HFFc6 (cell line): ENCODE data around the gene MAN2B2. TPM values are rescaled to one million over a fixed set of nuclear protein-coding genes. Genes with fewer than 3 reads are reported as not detected.

ENCODE experiments used
- DNase-seq: peaks from one replicate; pipeline ENCODE4 v3.0.0-alpha.2; 2018
- H3K27ac Mint-ChIP-seq: 2 replicates; pipeline ENCODE4 v1.8.0; 2020; ENCODE audit warnings: mild to moderate bottlenecking, mixed read lengths
- H3K27me3 Mint-ChIP-seq: 2 replicates; pipeline ENCODE4 v1.8.0; 2021; ENCODE audit warnings: mild to moderate bottlenecking, moderate library complexity, mixed read lengths; ENCODE audit not compliant: insufficient read depth
- H3K36me3 Mint-ChIP-seq: 2 replicates; pipeline ENCODE4 v1.8.0; 2021; ENCODE audit warnings: low read depth, mixed read lengths
- H3K4me1 Mint-ChIP-seq: 2 replicates; pipeline ENCODE4 v1.8.0; 2020; ENCODE audit warnings: low read depth, mixed read lengths
- H3K4me3 Mint-ChIP-seq: 2 replicates; pipeline ENCODE4 v1.8.0; 2020; ENCODE audit warnings: mild to moderate bottlenecking, moderate library complexity, mixed read lengths
- H3K9me3 Mint-ChIP-seq: 2 replicates; pipeline ENCODE4 v1.8.0; 2020; ENCODE audit warnings: mild to moderate bottlenecking, mixed read lengths
- CTCF ChIP-seq: fragments of 200-600 bp; sonication (generic); IDR thresholded peaks from 2 replicates; pipeline ENCODE4 v1.5.0; 2021; ENCODE audit warnings: antibody characterized with exemption, mild to moderate bottlenecking
- total RNA-seq, 6 experiments: library from RNA; stranded (reverse); fragmentation: NEBNext Ultra II Directional; extraction: Animal tissue kit (Norgen Biotek cat#: 25700); gene quantifications; 2 replicates in 1 of 6; 3 replicates in 5 of 6; pipeline ENCODE4 v1.2.3, GENCODE V29; 2021

The MAN2B2 gene
- total RNA-seq, 6 experiments from 2014 or later: 35.8 to 44.5 (median 40.5) TPM

DNA sequence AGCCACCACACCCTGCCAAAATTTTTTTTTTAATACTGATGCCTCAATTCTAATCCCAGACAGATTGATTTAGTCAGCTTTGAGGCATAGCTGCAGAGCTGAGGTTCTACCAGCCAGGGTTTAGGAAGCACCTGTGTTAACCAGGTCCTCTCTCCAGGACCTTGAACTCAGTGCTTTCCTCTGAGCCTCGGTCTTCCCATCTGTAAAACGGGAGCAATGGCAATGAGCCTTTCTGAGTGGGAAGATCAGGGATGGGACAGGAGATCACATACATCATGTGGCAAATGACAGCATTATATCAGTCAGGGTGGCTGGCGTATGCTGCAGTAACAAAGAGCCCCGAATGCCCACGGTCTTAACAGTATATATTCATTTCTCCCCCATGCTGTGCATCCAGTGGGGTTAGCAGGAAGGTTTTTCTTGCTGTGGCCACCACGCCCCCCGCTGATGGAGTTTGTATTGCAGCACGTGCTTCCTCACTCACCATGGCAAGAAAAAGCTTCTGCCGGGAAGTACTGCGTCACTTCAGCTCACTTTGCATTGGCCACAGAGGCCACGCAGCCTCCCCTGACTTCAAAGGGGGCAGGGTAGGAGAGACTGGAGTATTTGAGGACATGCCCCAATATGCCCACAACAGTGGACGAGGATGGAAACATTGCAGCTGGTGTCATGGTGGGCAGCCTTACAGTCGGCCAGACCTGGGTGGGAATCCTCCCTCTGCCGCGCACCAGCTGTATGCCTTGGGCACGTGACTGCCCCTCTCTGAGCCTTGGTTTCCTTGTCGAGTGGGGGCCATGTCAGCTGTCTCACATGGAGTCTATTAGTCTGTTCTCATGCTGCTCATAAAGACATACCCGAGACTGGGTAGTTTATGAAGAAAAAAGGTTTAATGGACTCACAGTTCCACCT is 41.4 kb downstream of the MAN2B2 start:
- no peak for DNase-seq
- peaks cover 29% of the 10 kb centered on the region for H3K36me3 Mint-ChIP-seq

DNA sequence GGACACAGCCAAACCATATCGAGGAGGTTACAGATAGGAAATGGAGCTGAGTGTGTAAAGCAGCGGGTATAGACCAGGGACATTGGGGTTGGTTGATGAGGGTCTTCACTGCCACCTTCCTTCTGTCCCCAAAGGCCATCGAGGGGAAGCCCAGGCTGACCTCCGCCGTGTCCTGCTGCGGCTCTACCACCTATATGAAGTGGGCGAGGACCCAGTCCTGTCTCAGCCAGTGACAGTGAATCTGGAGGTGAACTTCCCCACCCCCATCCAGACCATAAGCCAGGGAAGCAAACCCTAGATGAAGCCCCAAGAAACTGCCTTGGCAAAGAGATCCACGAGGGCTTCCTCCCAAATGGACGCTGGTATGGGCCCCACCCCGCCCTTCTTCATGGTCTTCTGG is 42.3 kb downstream of the MAN2B2 start:
- no peak for TF ChIP-seq CTCF
- no peak for DNase-seq
- Mint-ChIP-seq H3K9me3 (no peaks in the 10 kb centered on the region), H3K27me3 (no peaks in the 10 kb centered on the region), H3K36me3 (peaks cover 30% of the 10 kb centered on the region), H3K4me3 (no peak overlapping the region), H3K4me1 (no peaks in the 10 kb centered on the region), H3K27ac (no peak overlapping the region)

More for the DNA sequence above, 41.4 kb downstream of the MAN2B2 start:
- no peak overlapping the region for H3K4me3 Mint-ChIP-seq
- no peak for TF ChIP-seq CTCF
- no peak overlapping the region for H3K27ac Mint-ChIP-seq
- H3K4me1 Mint-ChIP-seq: no peaks in the 10 kb centered on the region
- no peaks in the 10 kb centered on the region for H3K9me3 Mint-ChIP-seq
- no peaks in the 10 kb centered on the region for H3K27me3 Mint-ChIP-seq

DNA sequence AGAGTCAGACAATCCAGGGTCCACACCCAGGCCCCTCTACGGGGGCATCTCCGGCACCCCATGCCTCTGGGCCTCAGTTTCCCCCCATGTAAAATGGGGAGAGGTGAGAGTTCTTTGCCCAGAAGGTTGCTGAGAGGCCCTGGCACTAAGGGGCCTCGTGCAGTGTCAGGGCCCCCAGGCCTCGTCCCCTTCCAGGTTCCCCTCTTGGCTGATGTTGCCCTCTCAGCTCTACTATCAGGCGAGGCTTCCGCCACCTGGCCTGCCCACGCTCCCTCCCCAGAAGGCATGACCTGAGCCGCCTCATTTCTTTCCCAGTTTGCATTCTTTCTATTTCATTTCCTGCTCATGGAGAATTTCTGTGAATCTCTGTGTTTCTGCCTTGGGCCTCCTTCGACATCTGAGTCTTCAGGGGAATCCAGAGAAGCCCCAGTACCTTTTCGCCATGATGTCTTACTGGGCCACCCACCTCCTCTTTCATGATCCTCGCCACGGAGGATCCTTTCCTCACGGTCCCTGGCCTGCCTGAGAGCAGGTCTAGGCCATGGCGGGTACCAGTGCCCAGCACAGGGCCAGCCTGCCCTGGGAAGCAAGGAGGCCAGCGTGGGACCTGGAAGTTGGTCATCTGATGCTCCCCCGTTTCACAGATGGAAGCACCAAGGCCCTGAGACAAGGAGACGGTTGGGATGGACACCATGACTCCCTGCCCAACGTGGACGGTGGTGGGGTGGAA is 43.6 kb downstream of the MAN2B2 start:
- Mint-ChIP-seq H3K27ac (no peak overlapping the region), H3K36me3 (peaks cover 21% of the 10 kb centered on the region), H3K4me3 (no peak overlapping the region), H3K27me3 (no peaks in the 10 kb centered on the region), H3K9me3 (no peaks in the 10 kb centered on the region), H3K4me1 (no peaks in the 10 kb centered on the region)
- TF ChIP-seq CTCF: no peak
- no peak for DNase-seq

DNA sequence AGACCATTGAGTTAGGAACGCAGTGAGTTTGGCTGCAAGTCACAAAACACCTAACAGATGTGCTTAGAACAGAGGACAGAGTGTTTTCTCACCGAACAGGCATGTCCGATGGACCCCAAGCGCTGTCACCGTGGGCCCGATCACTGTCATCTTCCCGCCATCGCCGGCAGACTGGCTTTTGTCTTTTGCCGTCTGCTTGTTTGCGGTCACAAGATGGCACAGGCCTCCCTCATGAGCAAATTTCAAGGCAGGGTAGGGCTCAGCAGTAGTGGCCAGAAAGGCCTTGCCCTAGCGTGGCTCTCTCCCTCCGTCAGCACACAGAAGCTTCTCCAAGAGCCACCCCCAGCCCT is 44.1 kb downstream of the MAN2B2 start:
- no peak for TF ChIP-seq CTCF
- Mint-ChIP-seq H3K4me1 (no peaks in the 10 kb centered on the region), H3K27me3 (no peaks in the 10 kb centered on the region), H3K4me3 (no peak overlapping the region), H3K27ac (no peak overlapping the region), H3K36me3 (peaks cover 21% of the 10 kb centered on the region), H3K9me3 (no peaks in the 10 kb centered on the region)
- DNase-seq: no peak

GRCh38 chr4:6619466-6620255 is 44.7 kb downstream of the MAN2B2 start:
- TF ChIP-seq CTCF: no peak
- H3K4me1 Mint-ChIP-seq: no peaks in the 10 kb centered on the region
- DNase-seq: no peak
- H3K36me3 Mint-ChIP-seq: peaks cover 21% of the 10 kb centered on the region
- H3K27ac Mint-ChIP-seq: no peak overlapping the region
- no peak overlapping the region for H3K4me3 Mint-ChIP-seq
- H3K9me3 Mint-ChIP-seq: no peaks in the 10 kb centered on the region
- H3K27me3 Mint-ChIP-seq: no peaks in the 10 kb centered on the region
